Omental fat pad (tissue), 4 donors: ENCODE results near the gene SIGLEC12. TPM values are rescaled to one million over a fixed set of nuclear protein-coding genes. Genes with fewer than 3 reads are reported as not detected.
"Not testable (repeated sequence)": the region's sequence is repeated elsewhere in the genome, so short reads cannot be mapped to it uniquely, and the experiment has no call there.

Source experiments
- ATAC-seq: fragments of 150-250 bp; one replicate; pipeline ENCODE4 v1.9.1; 2016; ENCODE audit warnings: mild to moderate bottlenecking, moderate library complexity; ENCODE audit not compliant: low FRiP score
- DNase-seq: peaks from one replicate; pipeline ENCODE4 v3.0.0-alpha.2; 2019; ENCODE audit warnings: low spot score
- total RNA-seq, 4 donors: library from RNA; depleted of rRNA; stranded (reverse); fragments of >200 nt; gene quantifications; one replicate each; pipeline ENCODE4 v1.1.0, GENCODE V29; 2016
- TF ChIP-seq, protein P1 (sequence below), 3 donors: fragments of 450-650 bp; IDR thresholded peaks; one replicate each; pipeline ENCODE4 v1.5.1; 2016 to 2017; ENCODE audit warnings: antibody characterized with exemption in 3 of 3, mild to moderate bottlenecking in 3 of 3, moderate library complexity in 2 of 3

The SIGLEC12 gene
- total RNA-seq, 4 donors from 2014 or later, result 1.1 TPM; not detected in 2

DNA sequence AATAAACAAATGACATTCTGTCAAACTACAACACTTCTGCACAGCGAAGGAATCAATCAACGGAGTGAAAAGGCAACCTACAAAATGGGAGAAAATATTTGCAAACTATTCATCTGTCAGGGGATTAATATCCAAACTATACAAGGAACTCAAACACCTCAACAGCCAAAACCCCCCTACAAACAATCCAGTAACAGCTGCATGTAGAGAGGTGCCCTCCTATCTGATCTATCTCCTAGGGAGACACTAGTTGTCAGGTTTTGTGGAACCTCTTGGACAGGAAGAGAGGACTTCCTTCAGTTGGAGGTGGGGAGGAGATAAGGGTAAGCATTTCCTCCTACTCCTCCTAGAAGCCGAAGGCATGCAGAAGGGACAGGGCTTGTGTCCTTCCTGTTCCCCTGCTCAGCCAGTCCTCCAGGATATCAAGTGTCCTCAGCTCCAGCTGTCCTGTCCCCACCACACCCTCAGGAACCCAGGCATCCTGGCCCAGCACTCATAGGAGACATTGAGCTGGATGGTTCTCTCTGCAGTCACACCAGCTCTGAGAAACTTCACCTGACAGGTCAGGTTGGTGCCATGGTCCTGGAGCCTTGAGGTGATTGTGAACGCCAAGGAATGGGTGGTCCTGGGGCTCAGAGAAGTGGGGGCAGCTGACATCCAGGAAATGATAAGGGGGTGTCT lies 33.6 kb downstream of the SIGLEC12 start:
- ATAC-seq, result no peak
- DNase-seq, result no peak
- TF ChIP-seq, protein P1, sequence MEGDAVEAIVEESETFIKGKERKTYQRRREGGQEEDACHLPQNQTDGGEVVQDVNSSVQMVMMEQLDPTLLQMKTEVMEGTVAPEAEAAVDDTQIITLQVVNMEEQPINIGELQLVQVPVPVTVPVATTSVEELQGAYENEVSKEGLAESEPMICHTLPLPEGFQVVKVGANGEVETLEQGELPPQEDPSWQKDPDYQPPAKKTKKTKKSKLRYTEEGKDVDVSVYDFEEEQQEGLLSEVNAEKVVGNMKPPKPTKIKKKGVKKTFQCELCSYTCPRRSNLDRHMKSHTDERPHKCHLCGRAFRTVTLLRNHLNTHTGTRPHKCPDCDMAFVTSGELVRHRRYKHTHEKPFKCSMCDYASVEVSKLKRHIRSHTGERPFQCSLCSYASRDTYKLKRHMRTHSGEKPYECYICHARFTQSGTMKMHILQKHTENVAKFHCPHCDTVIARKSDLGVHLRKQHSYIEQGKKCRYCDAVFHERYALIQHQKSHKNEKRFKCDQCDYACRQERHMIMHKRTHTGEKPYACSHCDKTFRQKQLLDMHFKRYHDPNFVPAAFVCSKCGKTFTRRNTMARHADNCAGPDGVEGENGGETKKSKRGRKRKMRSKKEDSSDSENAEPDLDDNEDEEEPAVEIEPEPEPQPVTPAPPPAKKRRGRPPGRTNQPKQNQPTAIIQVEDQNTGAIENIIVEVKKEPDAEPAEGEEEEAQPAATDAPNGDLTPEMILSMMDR (IDR thresholded peaks at IDR 0.05), result no peak

GRCh38 chr19:51466723-51467122 lies 34.9 kb downstream of the SIGLEC12 start:
- DNase-seq (no peak), ATAC-seq (no peak)
- TF ChIP-seq, protein P1 (IDR thresholded peaks at IDR 0.05), result no peak

- not testable (repeated sequence) for ATAC-seq, DNase-seq
Observed at GRCh38 chr19:51463976-51464581, 37.5 kb downstream of the SIGLEC12 start.

DNA sequence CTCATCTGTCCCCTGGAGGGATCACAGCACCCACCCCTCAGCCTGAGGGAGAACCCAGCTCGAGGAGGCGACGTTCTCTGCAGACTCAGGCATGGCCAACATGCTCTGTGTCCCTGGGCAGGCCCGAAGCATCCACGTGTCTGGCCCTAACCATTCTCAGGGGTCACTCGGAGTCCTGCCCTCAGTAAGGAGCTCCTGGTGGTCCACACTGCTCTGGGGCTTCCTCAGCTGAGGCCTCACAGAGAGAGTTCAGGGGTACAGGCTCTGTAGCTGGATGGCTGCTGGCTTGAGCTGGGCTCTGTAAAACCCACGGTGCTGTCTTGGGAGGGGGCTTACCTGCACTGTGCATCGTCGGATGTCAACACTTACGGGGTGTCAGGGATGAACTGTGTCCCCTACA lies 38.9 kb downstream of the SIGLEC12 start:
- TF ChIP-seq, protein P1 (IDR thresholded peaks at IDR 0.05), result no peak
- no peak for DNase-seq
- ATAC-seq, result no peak

GRCh38 chr19:51462276-51462675 lies 39.3 kb downstream of the SIGLEC12 start:
- DNase-seq, result no peak

DNA sequence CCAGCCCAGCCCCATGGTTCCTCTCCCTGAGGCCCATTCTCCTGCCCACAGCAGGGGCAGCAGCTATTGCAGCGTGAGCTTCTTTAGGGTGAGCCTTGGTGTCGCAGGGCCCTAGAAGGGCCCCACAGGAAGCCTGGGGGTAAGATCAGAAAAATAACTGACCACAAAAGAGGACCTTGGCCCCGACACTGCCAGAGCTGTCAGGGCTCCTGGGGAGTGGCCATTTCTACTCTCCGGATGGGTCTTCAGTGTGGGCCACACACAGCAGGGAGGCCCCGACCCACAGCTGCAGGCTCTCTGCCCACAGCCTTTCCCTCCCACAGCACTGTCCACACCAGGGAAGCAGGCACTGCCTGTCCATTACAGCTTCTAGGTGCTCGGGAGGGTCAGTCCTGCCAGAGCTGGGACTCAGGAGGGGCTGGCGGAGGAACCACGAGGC lies 39.9 kb downstream of the SIGLEC12 start:
- no peak for DNase-seq
- TF ChIP-seq, protein P1 (IDR thresholded peaks at IDR 0.05), result no peak
- ATAC-seq, result no peak

More at GRCh38 chr19:51462276-51462675, 39.3 kb downstream of the SIGLEC12 start:
- TF ChIP-seq, protein P1 (IDR thresholded peaks at IDR 0.05), result no peak
- ATAC-seq, result no peak

GRCh38 chr19:51460164-51460992 lies 41.2 kb downstream of the SIGLEC12 start:
- no peak for DNase-seq
- no peak for ATAC-seq
- TF ChIP-seq, protein P1 (IDR thresholded peaks at IDR 0.05), result no peak
